HepG2 (cell line): ENCODE data around the gene LAG3. TPM values are rescaled to one million over a fixed set of nuclear protein-coding genes. Genes with fewer than 3 reads are reported as not detected.

Experiments used
- ATAC-seq: fragments of 200-7000 bp; cut with Tn5 transposase; 3 replicates; pipeline ENCODE4 v1.9.1; 2020; ENCODE audit warnings: mild to moderate bottlenecking, moderate library complexity
- BruUV-seq: library from RNA; stranded (reverse); fragments of 400-500 nt; replicated peaks from 2 replicates; lab custom pipeline; 2021; lab: Mats Ljungman, UMichigan
- CTCF ChIA-PET: fragments of 300-600 bp; formaldehyde crosslinking; extraction: SDS; loops from one replicate; lab custom pipeline; 2021; ENCODE audit warnings: low total read pairs, inconsistent platforms, low intra/inter-chr PET ratio; lab: Yijun Ruan, JAX
- POLR2A ChIA-PET: fragments of 350-600 bp; sonication (Branson Sonifier 250); formaldehyde crosslinking; loops from one replicate; lab custom pipeline; 2020; ENCODE audit warnings: antibody characterized with exemption, inconsistent platforms; lab: Yijun Ruan, JAX
- DNase-seq: peaks from one replicate; pipeline ENCODE4 v3.0.0-alpha.2; 2015; ENCODE audit warnings: low spot score
- FAIRE-seq: peaks from 3 replicates; lab custom pipeline; 2011; peaks lifted over from hg19 to GRCh38; lab: Jason Lieb, UNC
- H2AFZ ChIP-seq: one replicate; pipeline ENCODE4 v1.6.1; 2011; ENCODE audit warnings: low read length, inconsistent platforms
- H3K27ac ChIP-seq: fragments of 300-600 bp; 3 replicates; pipeline ENCODE4 v1.8.0; 2011; ENCODE audit warnings: mixed run types, mild to moderate bottlenecking, mixed read lengths, low read length, inconsistent platforms; ENCODE audit not compliant: insufficient read depth; ENCODE audit errors: extremely low read length
- H3K27me3 ChIP-seq, 2 experiments: fragments of 200-600 bp in 1 of 2; 2 replicates in 1 of 2; 3 replicates in 1 of 2; pipeline versions ENCODE4 v1.6.0 to v1.8.0; 2011; ENCODE audit warnings: low read length in 2 of 2, mild to moderate bottlenecking in 2 of 2, moderate library complexity in 2 of 2, inconsistent platforms in 1 of 2; ENCODE audit not compliant: insufficient read depth in 2 of 2, control insufficient read depth in 1 of 2
- H3K36me3 ChIP-seq, 2 experiments: fragments of 200-600 bp in 1 of 2; replicated peaks in 1 of 2; 2 replicates in 1 of 2; 3 replicates in 1 of 2; pipeline versions ENCODE4 v1.5.1 to v1.8.0; 2011; ENCODE audit warnings: low read length in 2 of 2, inconsistent platforms in 1 of 2; ENCODE audit not compliant: insufficient read depth in 2 of 2, control insufficient read depth in 1 of 2
- H3K4me1 ChIP-seq: 2 replicates; pipeline ENCODE4 v1.5.1; 2012; ENCODE audit warnings: low read length, inconsistent platforms; ENCODE audit not compliant: insufficient read depth
- H3K4me2 ChIP-seq: 2 replicates; pipeline ENCODE4 v1.6.0; 2011; ENCODE audit warnings: low read depth, low read length, inconsistent platforms
- H3K4me3 ChIP-seq, 3 experiments: fragments of 200-600 bp in 1 of 3; sonication (generic), shearing (Covaris generic) in 1 of 3; replicated peaks in 1 of 3; 2 replicates each; pipeline ENCODE4 v1.5.1; 2011 to 2016; ENCODE audit warnings: low read length in 3 of 3, inconsistent platforms in 2 of 3, low read depth in 2 of 3, mild to moderate bottlenecking in 2 of 3, control low read depth in 1 of 3, mixed read lengths in 1 of 3; ENCODE audit not compliant: insufficient read depth in 1 of 3
- H3K79me2 ChIP-seq: one replicate; pipeline ENCODE4 v1.6.1; 2011; ENCODE audit warnings: low read length, inconsistent platforms; ENCODE audit not compliant: insufficient read depth
- H3K9ac ChIP-seq: 2 replicates; pipeline ENCODE4 v1.6.0; 2011; ENCODE audit warnings: mild to moderate bottlenecking, low read depth, low read length, inconsistent platforms; ENCODE audit not compliant: insufficient read depth
- H3K9me3 ChIP-seq: 2 replicates; pipeline ENCODE4 v1.5.1; 2012; ENCODE audit warnings: mild to moderate bottlenecking, low read length
- H4K20me1 ChIP-seq: 2 replicates; pipeline ENCODE4 v1.6.0; 2011; ENCODE audit warnings: inconsistent platforms, mild to moderate bottlenecking, low read length, moderate library complexity; ENCODE audit not compliant: insufficient read depth
- AKAP8 ChIP-seq: sonication (generic); formaldehyde crosslinking; IDR thresholded peaks from 2 replicates; pipeline ENCODE4 v1.5.1; 2020; ENCODE audit warnings: mild to moderate bottlenecking, missing genetic modification reagents
- HDAC1 ChIP-seq: sonication (generic); formaldehyde crosslinking; IDR thresholded peaks from 2 replicates; pipeline ENCODE4 v1.5.1; 2020; ENCODE audit warnings: mild to moderate bottlenecking, missing genetic modification reagents
- NFIB ChIP-seq: sonication (generic); formaldehyde crosslinking; IDR thresholded peaks from 2 replicates; pipeline ENCODE4 v1.9.0; 2021; ENCODE audit warnings: missing genetic modification reagents, mild to moderate bottlenecking, borderline replicate concordance
- PITX1 ChIP-seq: sonication (generic); formaldehyde crosslinking; IDR thresholded peaks from 2 replicates; pipeline ENCODE4 v1.5.1; 2020; ENCODE audit warnings: mild to moderate bottlenecking, missing genetic modification reagents
- REXO4 ChIP-seq: sonication (generic); formaldehyde crosslinking; IDR thresholded peaks from 2 replicates; pipeline ENCODE4 v1.8.0; 2022; ENCODE audit warnings: missing genetic modification reagents, mild to moderate bottlenecking, borderline replicate concordance
- SAP130 ChIP-seq: IDR thresholded peaks from 2 replicates; pipeline ENCODE4 v1.6.1; 2016; ENCODE audit warnings: low read depth
- SMYD3 ChIP-seq: sonication (generic); formaldehyde crosslinking; IDR thresholded peaks from 2 replicates; pipeline ENCODE4 v1.8.1; 2023; ENCODE audit warnings: mild to moderate bottlenecking, missing genetic modification reagents
- STAG1 ChIP-seq: sonication (generic); formaldehyde crosslinking; IDR thresholded peaks from 2 replicates; pipeline ENCODE4 v1.4.0; 2020; ENCODE audit warnings: missing genetic modification reagents
- TBL1XR1 ChIP-seq: fragments of 150-350 bp; IDR thresholded peaks from 2 replicates; pipeline ENCODE4 v1.6.1; 2014; ENCODE audit warnings: borderline replicate concordance, low read length; ENCODE audit not compliant: partially characterized antibody
- TEAD3 ChIP-seq: optimal IDR thresholded peaks from 2 replicates; pipeline ENCODE3; 2016; ENCODE audit warnings: borderline replicate concordance
- TGIF2 ChIP-seq: IDR thresholded peaks from 2 replicates; pipeline ENCODE4 v1.6.1; 2016; ENCODE audit warnings: control low read depth, missing compliant biosample characterization
- ZBTB7A ChIP-seq: sonication (generic); formaldehyde crosslinking; IDR thresholded peaks from 2 replicates; pipeline ENCODE4 v1.8.0; 2022; ENCODE audit warnings: mild to moderate bottlenecking, missing genetic modification reagents
- ZNF329 ChIP-seq: sonication (generic); formaldehyde crosslinking; IDR thresholded peaks from 2 replicates; pipeline ENCODE4 v1.9.0; 2021; ENCODE audit warnings: low read depth, mild to moderate bottlenecking, missing genetic modification reagents
- ZNF772 ChIP-seq: sonication (generic); formaldehyde crosslinking; IDR thresholded peaks from 2 replicates; pipeline ENCODE4 v1.5.0; 2020; ENCODE audit warnings: mild to moderate bottlenecking, missing genetic modification reagents
- ZSCAN31 ChIP-seq: sonication (generic); formaldehyde crosslinking; IDR thresholded peaks from 2 replicates; pipeline ENCODE4 v1.5.0; 2020; ENCODE audit warnings: low read depth, mild to moderate bottlenecking, missing genetic modification reagents
- WGBS: methylation state at CpG from one replicate; pipeline ENCODE4 v1.1.6; 2017; ENCODE audit warnings: low lambda C conversion rate; 5-methylcytosine and 5-hydroxymethylcytosine counted together
- in situ Hi-C: cut with HindIII; loops from 2 replicates; pipeline ENCODE4 v1.10.0; 2017; ENCODE audit warnings: low pct_unique_long_range_greater_than_20kb; ENCODE audit not compliant: extremely low pct_ligation_motif_present
- intact Hi-C: fragments of 100-400 bp; cut with micrococcal nuclease; formaldehyde crosslinking; loops from one replicate; pipeline ENCODE4 v1.10.0; 2022; ENCODE audit not compliant: unreplicated experiment
- polyA plus RNA-seq, 8 experiments: library from polyadenylated mRNA; depleted of rRNA in 3 of 8; stranded (reverse) in 7 of 8; unstranded in 1 of 8; fragments of >200 nt; fragmentation: Illumina TruSeq in 4 of 8; extraction: Trizol in 4 of 8; gene quantifications; 2 replicates each; pipeline versions ENCODE4 v1.2.1 to v1.2.3, GENCODE V29; 2011 to 2016; ENCODE audit warnings: low read depth in 4 of 8, missing spikeins in 1 of 8, mixed read lengths in 1 of 8; ENCODE audit not compliant: insufficient read depth in 1 of 8
- total RNA-seq, 5 experiments: library from RNA; depleted of rRNA; stranded (reverse); fragments of >200 nt; fragmentation: Illumina TruSeq; extraction: Trizol; gene quantifications; 2 replicates each; pipeline ENCODE4 v1.2.3, GENCODE V29; 2016; ENCODE audit warnings: low read depth in 1 of 5
- TF ChIP-seq, protein P1 (sequence below): sonication (generic); formaldehyde crosslinking; IDR thresholded peaks from 2 replicates; pipeline ENCODE4 v1.5.1; 2020; ENCODE audit warnings: mild to moderate bottlenecking, missing genetic modification reagents, borderline replicate concordance

Gene LAG3
- total and polyA plus RNA-seq, 2 of the 13 experiments (the other 11 are each of a cell fraction or from before 2014, with no cell fraction given), result 0.11 to 0.26 TPM

DNA sequence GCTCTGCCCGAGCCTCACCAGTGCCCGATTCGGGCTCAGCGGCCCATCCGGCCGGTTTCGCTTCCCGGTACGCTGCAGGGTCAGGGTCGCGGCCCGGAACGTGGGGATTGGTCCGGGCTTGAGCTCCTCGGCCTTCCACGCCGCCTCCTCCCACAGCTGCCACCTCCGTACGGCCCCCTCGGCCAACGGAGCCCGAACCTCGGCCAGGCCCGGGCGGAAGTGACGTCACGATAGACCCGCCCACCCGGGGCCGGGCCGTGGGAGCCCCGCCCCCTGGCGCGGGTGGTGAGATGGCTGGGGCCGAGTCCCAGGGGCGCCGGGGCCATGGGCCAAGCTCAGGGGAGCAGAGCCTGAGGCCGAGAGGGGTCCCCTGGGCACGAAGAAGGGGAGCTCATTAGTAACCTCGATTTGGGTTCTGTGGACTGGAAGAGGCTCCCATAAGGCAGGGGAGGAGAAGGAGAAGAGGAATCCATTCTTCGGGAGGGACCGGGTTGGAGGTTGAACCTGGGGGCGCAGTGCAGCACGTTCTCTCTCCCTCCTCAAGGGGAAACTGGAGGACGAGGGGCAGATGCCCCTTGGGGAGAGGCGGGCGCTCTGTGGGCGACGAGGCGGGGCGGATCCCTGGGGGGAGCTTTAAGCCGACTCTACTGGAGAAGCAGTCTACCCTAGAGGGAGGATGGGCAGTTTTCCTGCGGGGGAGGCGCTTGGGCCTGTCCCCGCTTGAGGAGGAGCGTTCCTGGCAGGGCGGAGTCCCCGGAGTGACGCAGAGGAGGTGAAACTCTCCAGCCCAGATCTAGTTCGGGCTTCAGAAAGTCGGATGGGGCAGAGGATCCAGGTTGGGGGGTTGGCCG, 19.2 kb upstream of the LAG3 start, which contains the start of gene MLF2 (continued):
- TF ChIP-seq REXO4 (no peak), TEAD3 (peak; percentile 61)

- DNase-seq (no peak), ATAC-seq (peak; percentile 5; the same call in 2 of the 3 replicates), FAIRE-seq (no peak)
- peak overlapping the region in 1 of 3 experiments; percentile 97; a peak in 2 of 6 replicates for H3K4me3 ChIP-seq
- CTCF ChIA-PET, result interaction anchor here (0.7 to 4.4 kb wide), 5 partner anchors 13 to 82 kb away, joined by 5 to 54 read pairs (median 13); partner anchors contain the start of gene PTMS
- H3K9me3 ChIP-seq, result no peaks in the 10 kb centered on the region
- intact Hi-C loops (loop anchor here (1.0 to 2.0 kb wide), 5 partner anchors 10 to 71 kb away; partner anchors contain the start of gene ZNF384), in situ Hi-C loops (loop anchor here (5.0 kb wide), 1 partner anchor 73 kb away; the partner anchor contains the start of gene P3H3)
- peaks cover 21% of the 10 kb centered on the region for H3K79me2 ChIP-seq
- POLR2A ChIA-PET, result interaction anchor here (1.1 to 3.8 kb wide), 25 partner anchors 9 to 190 kb away, joined by 3 to 162 read pairs (median 11); partner anchors contain the start of genes C12orf57, CDCA3, COPS7A and GPR162
- peak overlapping the region; percentile 98 for H3K4me2 ChIP-seq
- peaks cover 35% of the 10 kb centered on the region for H3K4me1 ChIP-seq
- 0 out of 2 replicates have a peak, but pooled peaks cover 6% of the 10 kb centered on the region for H4K20me1 ChIP-seq
- BruUV-seq, result no TSS peak
- H3K36me3 ChIP-seq, result peaks cover 15 to 28% of the 10 kb centered on the region in 2 experiments
- no peak overlapping the region for H2AFZ ChIP-seq
- peak overlapping the region; percentile 96 for H3K27ac ChIP-seq
- H3K27me3 ChIP-seq, result no peaks in the 10 kb centered on the region
- 2% methylated on average over 7 of the region's 7 CpGs for WGBS
- H3K9ac ChIP-seq, result peak overlapping the region; percentile 96; the same call in 1 of the 2 replicates
- TF ChIP-seq ZSCAN31 (peak; percentile 49; the same call in 1 of the 2 replicates), ZNF772 (0 out of 2 replicates have a peak, but pooled peaks have one; percentile 7), ZNF329 (CRISPR knock-in tag) (no peak), AKAP8 (CRISPR knock-in tag) (peak; percentile 70; the same call in 1 of the 2 replicates), NFIB (CRISPR knock-in tag) (no peak), SMYD3 (CRISPR knock-in tag) (no peak), ZBTB7A (CRISPR knock-in tag) (no peak; the same call in 1 of the 2 replicates), HDAC1 (CRISPR knock-in tag) (peak; percentile 35), PITX1 (CRISPR knock-in tag) (0 out of 2 replicates have a peak, but pooled peaks have one; percentile 9), TGIF2 (no peak), STAG1 (CRISPR knock-in tag) (peak; percentile 89), TBL1XR1 (peak; percentile 14), SAP130 (CRISPR knock-in tag) (peak; percentile 2; the same call in 1 of the 2 replicates)
- TF ChIP-seq, protein P1, sequence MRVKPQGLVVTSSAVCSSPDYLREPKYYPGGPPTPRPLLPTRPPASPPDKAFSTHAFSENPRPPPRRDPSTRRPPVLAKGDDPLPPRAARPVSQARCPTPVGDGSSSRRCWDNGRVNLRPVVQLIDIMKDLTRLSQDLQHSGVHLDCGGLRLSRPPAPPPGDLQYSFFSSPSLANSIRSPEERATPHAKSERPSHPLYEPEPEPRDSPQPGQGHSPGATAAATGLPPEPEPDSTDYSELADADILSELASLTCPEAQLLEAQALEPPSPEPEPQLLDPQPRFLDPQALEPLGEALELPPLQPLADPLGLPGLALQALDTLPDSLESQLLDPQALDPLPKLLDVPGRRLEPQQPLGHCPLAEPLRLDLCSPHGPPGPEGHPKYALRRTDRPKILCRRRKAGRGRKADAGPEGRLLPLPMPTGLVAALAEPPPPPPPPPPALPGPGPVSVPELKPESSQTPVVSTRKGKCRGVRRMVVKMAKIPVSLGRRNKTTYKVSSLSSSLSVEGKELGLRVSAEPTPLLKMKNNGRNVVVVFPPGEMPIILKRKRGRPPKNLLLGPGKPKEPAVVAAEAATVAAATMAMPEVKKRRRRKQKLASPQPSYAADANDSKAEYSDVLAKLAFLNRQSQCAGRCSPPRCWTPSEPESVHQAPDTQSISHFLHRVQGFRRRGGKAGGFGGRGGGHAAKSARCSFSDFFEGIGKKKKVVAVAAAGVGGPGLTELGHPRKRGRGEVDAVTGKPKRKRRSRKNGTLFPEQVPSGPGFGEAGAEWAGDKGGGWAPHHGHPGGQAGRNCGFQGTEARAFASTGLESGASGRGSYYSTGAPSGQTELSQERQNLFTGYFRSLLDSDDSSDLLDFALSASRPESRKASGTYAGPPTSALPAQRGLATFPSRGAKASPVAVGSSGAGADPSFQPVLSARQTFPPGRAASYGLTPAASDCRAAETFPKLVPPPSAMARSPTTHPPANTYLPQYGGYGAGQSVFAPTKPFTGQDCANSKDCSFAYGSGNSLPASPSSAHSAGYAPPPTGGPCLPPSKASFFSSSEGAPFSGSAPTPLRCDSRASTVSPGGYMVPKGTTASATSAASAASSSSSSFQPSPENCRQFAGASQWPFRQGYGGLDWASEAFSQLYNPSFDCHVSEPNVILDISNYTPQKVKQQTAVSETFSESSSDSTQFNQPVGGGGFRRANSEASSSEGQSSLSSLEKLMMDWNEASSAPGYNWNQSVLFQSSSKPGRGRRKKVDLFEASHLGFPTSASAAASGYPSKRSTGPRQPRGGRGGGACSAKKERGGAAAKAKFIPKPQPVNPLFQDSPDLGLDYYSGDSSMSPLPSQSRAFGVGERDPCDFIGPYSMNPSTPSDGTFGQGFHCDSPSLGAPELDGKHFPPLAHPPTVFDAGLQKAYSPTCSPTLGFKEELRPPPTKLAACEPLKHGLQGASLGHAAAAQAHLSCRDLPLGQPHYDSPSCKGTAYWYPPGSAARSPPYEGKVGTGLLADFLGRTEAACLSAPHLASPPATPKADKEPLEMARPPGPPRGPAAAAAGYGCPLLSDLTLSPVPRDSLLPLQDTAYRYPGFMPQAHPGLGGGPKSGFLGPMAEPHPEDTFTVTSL (CRISPR knock-in tag), result peak; percentile 37; the same call in 1 of the 2 replicates
Measured at GRCh38 chr12:6753772-6754356, 18.5 kb upstream of the LAG3 start.
